ENCODE measurements around the gene TNIK. TPM values are rescaled to one million over a fixed set of nuclear protein-coding genes. Genes with fewer than 3 reads are reported as not detected.

TNIK gene
- total RNA-seq, 1 donor from 2014 or later = 33.9 TPM

GRCh38 chr3:171168551-171168950 lies 291.7 kb downstream of the TNIK start:
- DNase-seq (ENCODE audit: low spot score) = no peak

GRCh38 chr3:171168086-171168485 lies 292.1 kb downstream of the TNIK start:
- peak; percentile 61 for DNase-seq (ENCODE audit: low spot score)

GRCh38 chr3:171165983-171166382 lies 294.2 kb downstream of the TNIK start:
- no peak for DNase-seq (ENCODE audit: low spot score)

GRCh38 chr3:171165499-171165921 lies 294.7 kb downstream of the TNIK start:
- no peak for DNase-seq (ENCODE audit: low spot score)

GRCh38 chr3:171164067-171164465 lies 296.1 kb downstream of the TNIK start:
- no peak for DNase-seq (ENCODE audit: low spot score)

- no peak for DNase-seq (ENCODE audit: low spot score)
Measured at GRCh38 chr3:171163101-171164066, 296.8 kb downstream of the TNIK start.

- DNase-seq (ENCODE audit: low spot score) = no peak
Measured at GRCh38 chr3:171160325-171160724, 299.9 kb downstream of the TNIK start.

GRCh38 chr3:171159822-171160157 lies 300.4 kb downstream of the TNIK start:
- no peak for DNase-seq (ENCODE audit: low spot score)

GRCh38 chr3:171159024-171159821 lies 301.0 kb downstream of the TNIK start:
- DNase-seq (ENCODE audit: low spot score) = no peak

GRCh38 chr3:171157980-171158379 lies 302.2 kb downstream of the TNIK start:
- DNase-seq (ENCODE audit: low spot score) = no peak

GRCh38 chr3:171157286-171157685 lies 302.9 kb downstream of the TNIK start:
- no peak for DNase-seq (ENCODE audit: low spot score)

GRCh38 chr3:171156401-171157010 lies 303.7 kb downstream of the TNIK start:
- DNase-seq (ENCODE audit: low spot score) = no peak

GRCh38 chr3:171155122-171155700 lies 305.0 kb downstream of the TNIK start:
- DNase-seq (ENCODE audit: low spot score) = peak; percentile 51

- DNase-seq (ENCODE audit: low spot score) = no peak
Measured at GRCh38 chr3:171150945-171151344, 309.3 kb downstream of the TNIK start.

GRCh38 chr3:171149526-171150116 lies 310.6 kb downstream of the TNIK start:
- no peak for DNase-seq (ENCODE audit: low spot score)

- DNase-seq (ENCODE audit: low spot score) = no peak
Measured at GRCh38 chr3:171145798-171146197, 314.4 kb downstream of the TNIK start.

- DNase-seq (ENCODE audit: low spot score) = peak; percentile 34
Measured at GRCh38 chr3:171142985-171143384, 317.2 kb downstream of the TNIK start.

- no peak for DNase-seq (ENCODE audit: low spot score)
Measured at GRCh38 chr3:171140246-171140645, 320.0 kb downstream of the TNIK start.

GRCh38 chr3:171138027-171138426 lies 322.2 kb downstream of the TNIK start:
- no peak for DNase-seq (ENCODE audit: low spot score)

- no peak for DNase-seq (ENCODE audit: low spot score)
Measured at GRCh38 chr3:171135549-171135948, 324.7 kb downstream of the TNIK start.

- DNase-seq (ENCODE audit: low spot score) = no peak
Measured at GRCh38 chr3:171133796-171134569, 326.2 kb downstream of the TNIK start.
